Medulla oblongata (tissue), 1 donor: ENCODE measurements around the gene CCBE1.
"Not testable (repeated sequence)": the region's sequence is repeated elsewhere in the genome, so short reads cannot be mapped to it uniquely, and the experiment has no call there.

Experiments
- DNase-seq: peaks from one replicate; pipeline ENCODE4 v3.0.0-alpha.2; 2015; ENCODE audit errors: extremely low spot score

Gene CCBE1

DNA sequence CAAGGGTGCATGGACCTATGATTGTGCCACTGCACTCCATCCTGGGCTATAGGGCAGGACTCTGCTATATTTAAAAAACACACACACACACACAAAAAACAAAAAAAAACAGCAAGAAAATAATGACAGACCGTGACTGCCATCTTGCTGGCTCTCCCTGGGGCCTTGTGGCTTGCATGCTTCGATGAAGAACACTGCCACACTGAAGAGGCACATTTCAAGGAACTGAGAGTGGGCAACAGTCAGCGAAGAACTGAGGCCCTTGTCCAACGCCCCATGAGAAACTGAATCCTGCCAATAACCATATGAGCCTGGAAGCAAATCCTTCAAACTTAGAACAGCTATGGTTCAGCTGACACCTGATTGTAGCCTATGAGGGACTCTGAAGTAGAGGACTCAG is 158.1 kb downstream of the CCBE1 start:
- DNase-seq: no peak

DNA sequence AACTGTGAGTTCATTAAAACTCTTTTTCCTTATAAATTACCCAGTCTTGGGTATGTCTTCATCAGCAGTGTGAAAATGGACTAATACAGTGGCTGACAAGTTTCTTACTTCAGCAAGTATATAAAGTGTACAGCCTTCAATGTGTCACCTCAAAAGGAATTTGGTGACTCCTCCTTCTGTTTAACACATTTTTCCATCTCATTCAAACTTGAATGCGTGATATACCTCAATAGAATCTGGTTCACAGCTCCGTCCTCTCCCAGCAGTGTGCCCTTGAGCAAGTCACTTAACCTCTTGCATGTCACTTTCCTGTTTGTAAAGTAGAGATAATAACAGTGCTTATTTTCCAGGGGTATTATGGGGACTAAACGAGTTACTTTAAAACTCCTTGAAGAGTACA is 159.6 kb downstream of the CCBE1 start:
- no peak for DNase-seq

DNA sequence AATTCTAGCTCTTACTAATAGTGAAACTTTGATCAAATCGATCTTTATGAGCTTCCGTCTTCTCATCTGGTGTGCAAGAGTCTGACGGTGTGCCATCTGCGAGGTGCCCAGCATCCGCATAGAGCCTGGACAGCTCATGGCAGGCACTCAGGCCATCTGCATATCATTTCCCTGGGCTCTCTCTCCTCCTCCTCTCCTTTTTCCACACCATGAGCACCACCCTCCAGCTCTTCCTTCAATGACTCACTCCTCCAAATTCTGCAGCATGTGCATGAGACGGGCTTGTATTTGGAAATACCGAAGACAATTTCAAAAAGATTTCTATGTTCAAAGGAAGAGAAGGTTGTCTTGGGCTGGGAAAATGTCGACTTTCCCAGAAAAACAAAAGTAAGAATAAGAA is 161.1 kb downstream of the CCBE1 start:
- no peak for DNase-seq

DNA sequence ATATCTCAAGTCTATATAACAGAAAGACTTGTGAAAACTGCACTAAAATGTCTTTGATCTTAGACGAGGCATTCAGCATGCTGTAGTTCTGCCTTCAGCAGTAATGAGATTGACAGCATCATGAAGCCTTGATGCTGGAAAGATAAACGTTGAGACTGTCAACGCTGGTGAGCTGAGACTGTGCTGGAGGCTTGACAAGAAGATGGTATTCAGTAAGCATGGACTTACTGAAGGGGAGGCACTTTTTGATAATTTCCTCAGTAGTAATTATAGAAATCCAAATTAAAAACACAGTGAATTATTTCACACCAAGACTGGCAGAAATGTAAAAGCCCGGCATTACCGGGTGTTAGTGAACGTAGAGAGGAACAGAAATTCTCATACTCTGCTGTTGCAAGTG is 162.2 kb downstream of the CCBE1 start:
- no peak for DNase-seq

DNA sequence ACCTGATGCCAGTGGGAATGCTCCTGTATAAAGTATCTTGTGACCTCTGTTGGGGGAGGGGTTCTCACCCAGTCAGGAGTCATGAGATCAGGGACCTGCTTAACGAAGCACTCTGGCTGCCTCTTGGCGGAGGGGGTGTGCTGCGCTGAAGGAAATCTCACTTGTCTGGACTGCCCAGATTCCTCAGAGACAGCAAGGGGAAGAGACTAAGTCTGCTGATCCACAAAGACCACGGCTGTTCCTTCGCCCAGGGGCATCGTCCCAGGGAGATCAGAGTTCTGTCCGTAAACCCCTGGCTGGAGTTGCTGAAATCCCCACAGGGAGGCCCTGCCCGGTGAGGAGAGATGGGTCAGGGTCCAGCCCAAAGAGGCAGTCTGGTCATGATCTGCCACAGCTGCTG is 168.4 kb downstream of the CCBE1 start:
- DNase-seq: no peak

DNA sequence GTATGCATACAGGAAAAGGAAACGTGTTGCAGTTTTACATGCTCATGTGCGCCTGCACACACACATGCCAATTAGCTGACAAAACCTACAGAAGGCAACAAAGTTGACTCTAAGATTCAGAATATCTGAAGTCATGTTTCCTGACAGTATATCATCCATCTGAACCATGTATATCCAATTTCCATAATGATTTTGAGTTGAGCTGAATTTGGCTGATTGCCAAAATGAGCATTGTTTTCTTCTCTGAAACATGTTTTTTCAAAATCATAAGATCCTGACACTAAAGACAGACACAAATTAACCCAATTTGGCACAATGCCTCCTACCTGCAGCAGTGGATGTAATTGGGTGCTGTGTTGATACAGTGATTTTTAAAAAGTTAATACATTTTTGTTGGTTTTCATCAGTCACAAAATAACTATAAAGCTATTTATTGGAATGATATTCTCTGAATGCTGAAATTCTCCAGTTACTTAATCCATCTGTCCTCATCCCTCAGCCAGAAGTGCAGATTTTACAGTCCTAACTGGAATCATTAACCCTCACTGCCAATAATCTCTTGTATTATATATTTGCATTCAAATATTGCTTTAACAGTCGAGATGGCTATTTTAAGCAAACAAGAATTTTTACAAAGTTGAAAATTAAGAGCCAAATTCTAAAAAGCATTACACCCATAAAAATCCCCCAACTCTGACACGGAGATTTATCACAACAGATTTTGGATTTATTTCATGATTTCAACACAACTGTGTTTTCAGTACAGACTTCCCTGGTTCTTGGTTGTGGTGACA is 176.5 kb downstream of the CCBE1 start:
- DNase-seq: no peak

DNA sequence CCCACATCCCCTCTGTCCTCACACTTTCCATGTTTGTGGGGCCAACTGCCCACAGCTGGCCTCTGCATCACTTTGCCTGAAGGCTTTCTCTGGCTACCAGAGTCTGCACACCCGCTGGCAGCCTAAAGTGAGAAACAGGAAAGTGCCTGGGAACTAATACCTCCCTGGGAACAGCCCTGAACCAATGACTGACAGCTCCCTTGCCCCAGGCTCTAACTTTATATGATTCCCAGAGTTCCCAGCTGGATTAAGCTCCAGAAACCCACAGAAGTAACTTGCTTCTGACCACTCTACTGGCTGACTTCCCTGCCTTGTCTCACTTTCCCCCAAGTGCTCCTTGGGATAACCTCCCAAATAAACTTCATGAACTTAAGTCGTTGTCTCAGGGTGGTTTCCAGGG is 178.5 kb downstream of the CCBE1 start:
- no peak for DNase-seq

DNA sequence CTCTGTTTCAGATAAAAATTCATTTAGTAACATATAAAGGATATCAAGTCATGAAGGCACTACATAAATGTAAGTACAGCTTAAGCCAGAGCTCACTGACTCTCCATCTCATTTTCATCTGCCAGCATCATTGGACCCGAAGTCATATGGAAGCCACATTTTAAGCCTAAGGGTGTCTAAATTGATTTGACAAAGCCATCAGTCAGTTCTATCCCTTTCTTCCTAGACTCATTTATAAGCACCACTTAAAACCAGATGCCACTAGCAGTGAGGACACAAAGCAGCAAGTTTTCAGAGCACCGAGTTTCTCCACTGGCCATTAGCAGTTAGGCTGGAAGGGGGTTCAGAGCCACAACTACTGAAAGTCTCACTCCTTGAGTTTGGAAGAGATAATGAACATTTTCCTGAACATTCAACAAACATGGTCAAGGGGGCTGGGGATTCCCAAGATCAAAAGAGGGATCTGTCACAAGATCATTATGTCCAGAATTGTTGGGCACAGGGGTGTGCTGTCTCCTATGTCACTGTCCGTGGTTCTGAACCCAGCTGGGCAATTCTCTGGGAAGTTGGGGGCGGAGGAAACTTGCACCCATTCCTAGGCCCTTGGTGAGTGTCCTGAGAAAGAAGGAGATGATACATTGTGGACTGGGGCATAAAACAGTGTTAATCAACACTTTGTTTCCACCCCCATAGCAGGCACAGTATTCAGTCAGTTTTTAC is 179.6 kb downstream of the CCBE1 start:
- no peak for DNase-seq

DNA sequence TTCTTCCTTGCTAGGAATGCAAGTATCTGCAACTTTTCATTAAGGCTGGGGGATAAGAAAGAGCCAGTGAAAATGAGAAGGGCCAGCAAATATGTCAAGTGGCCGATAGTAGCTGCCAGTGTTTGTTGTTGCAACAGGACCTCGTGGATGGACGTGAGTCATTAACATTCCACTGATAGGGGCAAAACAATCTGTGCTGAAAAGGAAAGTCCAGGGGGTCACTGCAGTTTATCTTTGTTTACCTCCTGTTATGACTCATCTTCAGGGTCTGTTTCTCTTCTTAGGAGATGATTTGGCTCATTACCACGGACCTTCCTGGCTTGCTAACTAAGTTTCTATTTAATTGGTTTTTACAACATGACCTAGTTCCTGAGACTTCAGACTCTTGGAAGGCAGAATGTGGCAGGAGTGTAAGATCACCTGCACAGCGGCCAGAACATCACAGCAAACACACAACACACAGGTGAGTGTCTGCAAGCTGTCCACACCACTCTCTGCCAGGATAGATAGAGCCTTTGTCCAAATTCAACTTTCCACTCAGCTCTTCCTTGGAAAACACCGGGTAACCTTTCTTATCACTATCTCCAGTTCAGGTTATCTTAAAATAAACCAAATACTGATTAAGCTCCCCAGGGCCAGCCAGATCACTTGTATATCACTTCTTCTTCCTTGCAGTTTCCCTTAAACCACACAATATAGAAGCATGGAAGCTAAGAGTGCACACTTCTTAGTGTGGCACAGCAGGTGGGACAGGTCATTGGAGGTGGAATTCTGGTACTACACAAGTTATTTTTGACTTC is 180.7 kb downstream of the CCBE1 start:
- no peak for DNase-seq

DNA sequence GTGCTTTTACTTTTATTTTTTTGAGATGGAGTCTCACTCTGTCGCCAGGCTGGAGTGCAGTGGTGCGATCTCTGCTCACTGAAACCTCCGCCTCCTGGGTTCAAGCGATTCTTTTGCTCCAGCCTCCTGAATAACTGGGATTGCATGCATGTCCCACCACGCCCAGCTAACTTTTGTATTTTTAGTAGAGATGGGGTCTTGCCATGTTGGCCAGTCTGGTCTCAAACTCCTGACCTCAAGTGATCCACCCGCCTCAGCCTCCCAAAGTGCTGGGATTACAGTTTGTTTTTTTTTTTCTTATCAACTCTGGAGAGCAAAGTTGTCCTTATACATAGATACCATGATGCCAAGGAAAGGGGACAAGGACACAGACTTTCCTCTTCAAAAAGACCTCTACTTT is 181.3 kb downstream of the CCBE1 start:
- DNase-seq: not testable (repeated sequence)

DNA sequence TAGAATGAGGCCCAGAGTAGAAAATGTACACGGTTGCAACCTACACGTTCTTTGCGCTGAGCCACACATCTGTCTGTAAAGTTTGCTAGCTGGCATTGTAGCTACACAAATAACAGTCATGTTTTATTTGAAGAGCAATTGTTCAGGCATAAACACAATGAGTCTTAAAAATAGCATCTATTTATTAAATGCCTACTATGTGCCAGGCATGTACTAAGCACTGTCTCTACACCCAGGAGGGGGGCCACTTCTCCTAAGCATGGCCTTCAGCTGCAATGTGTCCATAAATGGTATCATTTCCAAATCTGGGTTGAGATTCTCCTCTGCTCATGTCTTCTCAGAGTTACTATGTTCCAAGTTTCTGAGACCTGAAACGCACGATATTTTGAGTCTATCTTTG is 182.1 kb downstream of the CCBE1 start:
- no peak for DNase-seq

DNA sequence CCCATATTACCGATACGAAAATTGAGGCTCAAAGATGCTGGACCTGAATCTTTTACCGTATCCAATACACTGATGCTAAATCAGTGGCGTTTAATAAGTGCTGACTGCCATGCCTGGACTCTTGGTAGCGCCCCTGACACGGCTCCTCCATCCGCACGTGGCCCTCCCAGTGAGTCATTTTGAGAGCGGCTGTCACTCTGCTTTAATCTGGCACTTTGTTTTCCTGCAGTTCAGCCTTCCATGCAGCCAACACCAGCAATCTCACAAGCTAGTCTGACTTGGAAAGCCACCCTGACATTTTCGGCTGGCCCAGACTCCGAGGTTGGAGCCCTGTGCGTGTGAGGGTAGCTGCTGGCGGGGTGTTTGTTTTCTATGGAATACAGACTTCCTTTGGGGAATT is 183.0 kb downstream of the CCBE1 start:
- DNase-seq: no peak

DNA sequence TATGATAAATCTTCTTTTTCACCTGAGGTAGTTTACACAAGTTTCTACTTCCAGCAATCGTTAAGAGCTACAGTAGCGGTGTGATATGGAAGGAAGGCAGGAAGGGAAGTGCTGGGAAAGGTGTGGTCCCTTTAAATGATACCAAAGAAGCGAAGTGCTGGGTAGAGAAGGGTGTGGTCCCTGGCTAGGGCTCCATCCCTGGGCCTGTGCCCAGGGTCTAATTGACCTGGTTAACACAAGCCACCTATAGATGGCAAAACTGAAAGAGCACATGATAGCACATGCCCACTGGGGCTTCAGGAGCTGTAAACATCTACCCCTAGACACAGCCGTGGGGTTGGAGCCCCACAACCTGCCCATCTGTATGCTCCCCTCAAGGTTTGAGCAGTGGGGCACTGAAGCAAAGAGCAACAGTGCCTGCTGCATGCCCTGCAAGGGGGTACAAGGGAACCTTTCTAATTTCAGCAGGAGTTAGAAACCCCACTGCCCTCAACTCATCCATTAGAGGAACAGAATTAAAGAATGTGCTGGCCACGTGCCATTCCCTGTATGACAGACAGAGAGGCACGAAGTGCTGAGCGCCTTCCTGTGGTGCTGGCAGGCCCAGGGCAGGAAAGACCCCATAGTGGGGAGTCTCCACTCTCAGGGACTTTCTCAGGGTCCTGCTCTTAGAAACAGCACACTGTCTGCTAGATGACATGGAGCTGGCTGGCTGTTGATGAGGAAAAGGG is 185.0 kb downstream of the CCBE1 start:
- DNase-seq: no peak

DNA sequence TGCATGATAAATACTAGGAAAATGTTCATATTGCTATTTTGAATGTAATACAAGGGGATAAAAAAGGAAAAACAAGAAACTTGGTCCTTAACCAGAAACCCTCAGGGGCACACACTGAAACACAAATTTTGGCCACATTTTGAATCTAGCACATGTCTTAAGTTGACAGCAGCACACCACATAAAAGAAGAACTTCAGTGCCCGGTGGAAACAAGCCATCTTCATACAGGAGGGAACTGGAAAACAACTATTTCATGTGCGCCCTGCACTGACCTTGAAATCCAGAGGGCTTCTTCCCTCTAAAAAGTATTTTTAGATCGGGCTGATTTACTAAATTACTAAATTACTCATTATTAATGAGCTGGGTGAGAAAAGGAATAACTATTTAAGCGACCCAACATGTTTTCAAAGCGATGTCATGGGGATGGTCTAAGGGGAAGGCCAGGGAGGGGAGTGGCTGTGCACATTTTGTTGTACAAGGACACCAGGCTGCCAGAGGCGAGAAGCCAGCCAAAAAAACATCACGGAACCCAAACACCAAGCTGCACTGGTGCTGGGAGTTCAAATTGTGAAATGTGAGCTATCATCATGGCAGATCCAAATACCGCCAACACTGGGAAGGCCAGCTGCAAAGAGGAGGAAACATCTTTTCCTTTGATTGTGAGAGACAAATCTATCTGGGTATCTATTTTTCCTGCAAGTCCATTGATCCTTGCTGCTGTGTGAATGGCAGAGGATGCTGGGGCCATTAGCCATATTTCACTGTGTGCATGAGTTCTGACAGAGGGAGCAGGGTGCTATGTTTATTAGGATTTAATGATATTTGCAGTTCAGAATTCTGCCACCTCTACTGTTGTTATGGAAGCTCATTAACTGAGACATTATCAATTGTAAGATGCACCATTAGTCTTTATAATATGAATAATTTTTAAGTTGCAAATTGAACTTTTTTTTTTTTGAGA is 187.5 kb downstream of the CCBE1 start:
- no peak for DNase-seq

DNA sequence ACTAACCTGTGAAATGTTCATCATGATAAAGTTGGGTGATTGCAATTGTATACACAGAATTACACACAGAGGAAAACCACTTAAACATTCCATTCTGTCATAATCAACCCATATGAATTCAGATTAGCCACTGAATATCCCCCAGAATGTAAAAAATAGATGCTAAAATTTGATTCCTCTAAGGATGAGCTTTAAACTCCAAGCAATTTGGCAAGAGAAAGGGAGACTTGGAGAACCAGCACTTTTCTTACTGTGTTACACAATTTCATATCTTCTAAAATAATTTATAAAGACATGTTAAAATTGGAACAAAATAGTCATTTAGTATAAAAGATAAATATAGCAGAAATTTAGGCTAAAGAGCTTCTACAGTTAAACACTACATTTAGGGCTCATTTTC is 191.9 kb downstream of the CCBE1 start:
- DNase-seq: no peak

DNA sequence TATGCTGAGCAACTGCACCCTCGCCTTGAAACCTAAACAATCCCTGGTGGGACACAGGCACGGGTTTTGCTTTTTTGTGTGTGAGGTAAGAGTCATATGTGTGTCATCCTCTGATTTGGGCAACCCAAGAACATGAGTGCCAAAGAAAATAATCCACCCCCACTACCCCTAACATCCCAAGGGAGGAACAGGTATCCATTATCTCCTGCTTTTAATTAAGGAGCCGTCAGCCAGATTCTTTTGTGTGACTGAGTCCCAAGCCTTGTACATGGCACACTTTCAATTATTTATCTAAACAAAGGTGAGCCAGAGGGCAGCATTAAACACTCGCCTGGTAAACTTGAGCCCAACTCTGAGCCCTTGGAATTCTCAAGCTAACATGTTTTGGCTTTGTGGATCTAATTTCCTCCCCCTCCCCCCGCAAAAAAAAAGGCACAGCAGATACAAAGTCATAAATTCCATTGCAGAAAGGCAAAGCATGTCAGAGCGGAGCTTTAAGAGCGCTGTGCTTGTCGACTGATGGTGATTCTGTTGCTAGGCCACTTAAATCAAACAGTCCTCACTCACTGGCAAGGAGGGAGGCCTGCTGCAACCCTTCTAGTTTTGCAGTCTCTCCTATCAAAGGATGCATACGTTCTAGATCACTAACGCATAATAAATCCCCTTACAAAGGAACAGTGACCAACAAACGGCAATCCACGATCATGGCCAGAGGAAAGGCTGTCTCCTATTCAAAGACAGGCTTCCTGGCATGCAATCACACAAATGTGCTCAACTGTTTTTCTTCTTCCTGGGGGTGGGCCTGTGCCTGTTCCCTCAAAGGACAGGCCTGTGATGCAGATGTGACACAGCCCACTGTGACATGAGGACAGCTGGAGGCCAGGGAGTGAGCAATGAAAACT is 194.7 kb downstream of the CCBE1 start:
- DNase-seq: no peak

DNA sequence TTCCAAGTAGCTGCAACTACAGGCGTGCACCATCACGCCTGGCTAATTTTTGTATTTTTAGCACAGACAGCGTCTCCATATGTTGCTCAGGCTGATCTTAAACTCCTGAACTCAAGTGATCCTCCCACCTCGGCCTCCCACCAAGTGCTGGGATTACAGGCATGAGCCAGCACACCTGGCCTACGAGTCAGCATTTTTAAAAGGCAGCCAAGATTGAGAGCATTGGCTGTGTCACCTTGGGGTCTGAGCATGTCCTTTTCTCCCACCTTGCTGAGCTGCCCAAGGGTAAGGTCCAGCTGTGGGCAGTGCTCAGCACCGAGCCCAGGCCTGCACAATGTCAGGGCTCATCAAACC is 195.3 kb downstream of the CCBE1 start:
- DNase-seq: no peak

DNA sequence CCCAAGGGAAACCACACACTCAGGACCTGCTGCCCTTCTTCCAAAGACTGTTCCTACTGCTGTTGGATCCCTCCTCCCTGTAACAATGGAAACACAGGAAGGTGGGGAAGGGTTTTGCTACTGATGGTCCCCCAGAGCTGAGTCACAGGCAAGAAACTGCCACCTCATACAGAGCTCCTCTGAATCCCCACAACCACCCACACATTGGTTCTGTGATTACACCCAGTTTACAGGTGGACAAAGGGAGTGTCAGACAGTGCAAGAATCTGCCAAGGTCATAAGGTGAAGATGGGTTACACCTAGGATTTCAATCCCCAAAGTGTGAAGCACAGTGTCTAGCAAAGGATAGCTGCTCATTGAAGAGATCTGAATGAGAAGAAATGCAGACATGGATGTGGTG is 196.5 kb downstream of the CCBE1 start:
- DNase-seq: no peak

DNA sequence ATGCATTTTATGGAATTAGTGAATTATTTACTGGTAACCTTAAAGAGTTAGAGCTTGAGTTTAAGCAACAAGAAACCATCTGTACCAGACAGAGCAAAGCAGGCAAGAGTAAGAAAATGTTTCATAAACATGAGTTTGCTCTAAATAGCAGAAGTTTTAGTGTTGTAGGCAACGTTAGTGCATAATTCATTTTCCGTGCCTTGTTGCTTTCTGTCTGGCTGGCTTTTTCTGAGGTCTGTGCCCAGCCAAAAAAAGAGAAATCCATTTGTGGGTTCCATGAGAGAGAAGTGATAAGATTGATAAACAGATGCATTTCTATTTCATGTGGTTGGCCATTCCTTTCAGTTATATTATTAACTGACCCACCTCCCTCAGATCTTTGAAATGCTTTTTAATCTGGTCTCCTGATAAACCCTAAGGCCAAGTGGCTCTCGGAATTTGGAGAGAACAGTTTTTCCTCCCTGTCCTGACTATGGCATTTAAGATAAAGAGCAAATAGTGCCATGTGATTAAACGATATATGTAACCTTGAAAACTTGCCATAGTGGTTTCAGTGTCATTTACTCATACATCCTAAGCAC is 198.6 kb downstream of the CCBE1 start:
- no peak for DNase-seq
